Measurements from ENCODE around the gene TRMT5.

TRMT5 gene

DNA sequence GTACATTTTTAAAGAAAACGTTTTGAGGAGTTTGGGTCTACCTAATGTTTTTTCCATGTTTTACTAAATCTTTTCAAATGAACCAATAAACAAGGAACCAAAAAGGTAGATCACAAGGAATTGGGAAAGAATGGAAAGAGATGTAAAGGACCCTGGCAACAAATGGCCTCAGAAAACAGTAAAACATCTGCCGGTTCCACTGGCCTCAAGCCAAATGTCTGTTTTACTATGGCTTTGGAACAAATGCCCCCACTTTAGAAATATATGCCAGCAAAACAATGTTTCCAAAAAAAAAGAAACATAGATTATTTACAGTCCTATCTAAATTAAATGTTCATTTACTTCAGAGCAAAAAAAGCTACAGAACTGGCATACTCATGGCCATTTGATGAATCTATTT lies 3.0 kb downstream of the TRMT5 start:
- DNase-seq: no peak
- Histone ChIP-seq H3K27ac (ENCODE audit: low read length) (no peak overlapping the region), H3K4me2 (ENCODE audit: low read depth, low read length) (no peak overlapping the region), H3K4me3 (ENCODE audit: low read length) (no peak overlapping the region), H3K79me2 (ENCODE audit: low read length) (no peaks in the 10 kb centered on the region), H3K4me1 (ENCODE audit: low read length) (0 out of 2 replicates have a peak, but pooled peaks cover 3% of the 10 kb centered on the region), H3K27me3 (replicated peaks; ENCODE audit: insufficient read depth, low read length) (no peaks in the 10 kb centered on the region), H3K9ac (ENCODE audit: low read length) (no peak overlapping the region), H3K9me3 (replicated peaks; ENCODE audit: insufficient read depth, low read length) (no peaks in the 10 kb centered on the region), H3K9me2 (replicated peaks; ENCODE audit: insufficient read depth, low read length) (no peaks in the 10 kb centered on the region), H4K20me1 (ENCODE audit: insufficient read depth, low read length) (no peaks in the 10 kb centered on the region), H3F3A (ENCODE audit: insufficient read depth, low read length) (no peaks in the 10 kb centered on the region), H2AFZ (ENCODE audit: low read length) (no peak overlapping the region), H3K36me3 (replicated peaks; ENCODE audit: insufficient read depth, low read length) (no peaks in the 10 kb centered on the region)
- TF ChIP-seq EZH2phosphoT487 (IDR thresholded peaks at IDR 0.05; ENCODE audit: low read length): no peak
- TF ChIP-seq EZH2 (optimal IDR thresholded peaks at IDR 0.05; ENCODE audit: low read depth, low read length): no peak
- TF ChIP-seq CTCF (IDR thresholded peaks at IDR 0.05; ENCODE audit: low read length): no peak

DNA sequence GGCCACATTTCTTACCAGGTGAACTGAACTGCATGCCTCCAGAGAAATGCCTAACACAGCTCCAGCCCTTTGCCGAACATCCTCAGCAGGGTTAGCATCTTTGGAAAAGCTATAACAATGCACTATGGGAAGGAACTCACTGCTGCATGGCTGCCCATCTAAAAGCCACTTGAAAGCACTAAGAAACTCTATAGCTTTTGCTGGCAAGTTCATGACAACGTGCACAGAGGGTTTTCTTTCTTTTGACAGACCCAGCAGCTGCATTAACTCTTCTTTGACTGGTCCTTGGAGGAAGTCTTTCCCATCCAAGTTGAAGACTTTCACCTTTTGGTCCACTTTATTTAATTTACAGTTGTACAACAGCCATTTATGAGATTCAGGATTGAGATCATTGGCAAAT lies 5.3 kb downstream of the TRMT5 start:
- no peaks in the 10 kb centered on the region for H3K79me2 ChIP-seq (ENCODE audit: low read length)
- H3K27ac ChIP-seq (ENCODE audit: low read length): no peak overlapping the region
- no peaks in the 10 kb centered on the region for H3K27me3 ChIP-seq (replicated peaks; ENCODE audit: insufficient read depth, low read length)
- H3K9ac ChIP-seq (ENCODE audit: low read length): no peak overlapping the region
- H3K4me3 ChIP-seq (ENCODE audit: low read length): no peak overlapping the region
- H3K4me2 ChIP-seq (ENCODE audit: low read depth, low read length): no peak overlapping the region
- no peaks in the 10 kb centered on the region for H3F3A ChIP-seq (ENCODE audit: insufficient read depth, low read length)
- no peaks in the 10 kb centered on the region for H3K9me2 ChIP-seq (replicated peaks; ENCODE audit: insufficient read depth, low read length)
- no peaks in the 10 kb centered on the region for H3K9me3 ChIP-seq (replicated peaks; ENCODE audit: insufficient read depth, low read length)
- no peak overlapping the region for H2AFZ ChIP-seq (ENCODE audit: low read length)
- TF ChIP-seq CTCF (IDR thresholded peaks at IDR 0.05; ENCODE audit: low read length) (no peak), EZH2 (optimal IDR thresholded peaks at IDR 0.05; ENCODE audit: low read depth, low read length) (no peak), EZH2phosphoT487 (IDR thresholded peaks at IDR 0.05; ENCODE audit: low read length) (no peak)
- 0 out of 2 replicates have a peak, but pooled peaks cover 3% of the 10 kb centered on the region for H3K4me1 ChIP-seq (ENCODE audit: low read length)
- no peaks in the 10 kb centered on the region for H4K20me1 ChIP-seq (ENCODE audit: insufficient read depth, low read length)
- H3K36me3 ChIP-seq (replicated peaks; ENCODE audit: insufficient read depth, low read length): no peaks in the 10 kb centered on the region
- DNase-seq: no peak

DNA sequence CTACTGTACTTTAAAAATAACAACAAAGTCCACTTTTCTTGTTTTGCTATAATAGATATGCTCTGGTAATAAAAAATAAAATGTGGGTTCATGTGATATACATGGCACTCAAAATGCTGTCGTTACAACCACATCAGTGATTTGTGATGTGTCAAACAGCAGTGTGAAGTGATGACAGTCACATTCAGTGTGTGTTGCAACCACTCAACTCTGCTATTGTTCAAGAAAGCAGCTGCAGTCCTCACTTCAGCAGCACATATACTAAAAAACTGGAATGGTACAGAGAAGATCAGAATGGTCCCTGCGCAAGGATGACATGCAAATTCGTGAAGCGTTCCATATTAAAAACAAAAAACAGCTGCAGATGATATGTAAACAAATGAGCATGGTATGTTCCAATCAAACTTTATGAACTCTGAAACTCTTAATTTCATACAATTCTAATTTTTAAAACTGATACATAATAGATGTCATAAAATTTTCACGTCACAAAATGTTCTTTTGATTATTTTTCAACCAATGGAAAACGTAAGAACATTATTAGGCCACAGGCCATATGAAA lies 6.7 kb downstream of the TRMT5 start:
- Histone ChIP-seq H3K27me3 (replicated peaks; ENCODE audit: insufficient read depth, low read length) (no peaks in the 10 kb centered on the region), H3K4me1 (ENCODE audit: low read length) (no peaks in the 10 kb centered on the region), H4K20me1 (ENCODE audit: insufficient read depth, low read length) (no peaks in the 10 kb centered on the region), H3F3A (ENCODE audit: insufficient read depth, low read length) (no peaks in the 10 kb centered on the region), H3K36me3 (replicated peaks; ENCODE audit: insufficient read depth, low read length) (no peaks in the 10 kb centered on the region), H3K4me3 (ENCODE audit: low read length) (no peak overlapping the region), H3K9me3 (replicated peaks; ENCODE audit: insufficient read depth, low read length) (no peaks in the 10 kb centered on the region), H3K9me2 (replicated peaks; ENCODE audit: insufficient read depth, low read length) (no peaks in the 10 kb centered on the region), H3K79me2 (ENCODE audit: low read length) (no peaks in the 10 kb centered on the region), H3K4me2 (ENCODE audit: low read depth, low read length) (no peak overlapping the region), H2AFZ (ENCODE audit: low read length) (no peak overlapping the region), H3K27ac (ENCODE audit: low read length) (no peak overlapping the region), H3K9ac (ENCODE audit: low read length) (no peak overlapping the region)
- TF ChIP-seq CTCF (IDR thresholded peaks at IDR 0.05; ENCODE audit: low read length): no peak
- no peak for TF ChIP-seq EZH2 (optimal IDR thresholded peaks at IDR 0.05; ENCODE audit: low read depth, low read length)
- TF ChIP-seq EZH2phosphoT487 (IDR thresholded peaks at IDR 0.05; ENCODE audit: low read length): no peak
- no peak for DNase-seq

Data from MM.1S (cell line).